NB4 (cell line): ENCODE data around the gene CIDEC.

Experiments used
- POLR2A ChIP-seq: IDR thresholded peaks from 2 replicates; pipeline ENCODE4 v1.6.1; 2011; ENCODE audit warnings: mild to moderate bottlenecking; ENCODE audit not compliant: insufficient read length; ENCODE audit errors: extremely low read depth
- TF ChIP-seq, protein P1 (sequence below): IDR thresholded peaks from one replicate; pipeline ENCODE4 v1.5.1; 2012; ENCODE audit warnings: low read depth, low read length

GRCh38 chr3:9831253-9831652 lies 48.8 kb downstream of the CIDEC start:
- TF ChIP-seq, protein P1, sequence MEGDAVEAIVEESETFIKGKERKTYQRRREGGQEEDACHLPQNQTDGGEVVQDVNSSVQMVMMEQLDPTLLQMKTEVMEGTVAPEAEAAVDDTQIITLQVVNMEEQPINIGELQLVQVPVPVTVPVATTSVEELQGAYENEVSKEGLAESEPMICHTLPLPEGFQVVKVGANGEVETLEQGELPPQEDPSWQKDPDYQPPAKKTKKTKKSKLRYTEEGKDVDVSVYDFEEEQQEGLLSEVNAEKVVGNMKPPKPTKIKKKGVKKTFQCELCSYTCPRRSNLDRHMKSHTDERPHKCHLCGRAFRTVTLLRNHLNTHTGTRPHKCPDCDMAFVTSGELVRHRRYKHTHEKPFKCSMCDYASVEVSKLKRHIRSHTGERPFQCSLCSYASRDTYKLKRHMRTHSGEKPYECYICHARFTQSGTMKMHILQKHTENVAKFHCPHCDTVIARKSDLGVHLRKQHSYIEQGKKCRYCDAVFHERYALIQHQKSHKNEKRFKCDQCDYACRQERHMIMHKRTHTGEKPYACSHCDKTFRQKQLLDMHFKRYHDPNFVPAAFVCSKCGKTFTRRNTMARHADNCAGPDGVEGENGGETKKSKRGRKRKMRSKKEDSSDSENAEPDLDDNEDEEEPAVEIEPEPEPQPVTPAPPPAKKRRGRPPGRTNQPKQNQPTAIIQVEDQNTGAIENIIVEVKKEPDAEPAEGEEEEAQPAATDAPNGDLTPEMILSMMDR = no peak
- no peak for TF ChIP-seq POLR2A
